K562 (cell line): Measurements from ENCODE around the gene SRPX.

Experiments used
- CTCF ChIP-seq, 3 experiments: IDR thresholded peaks in 2 of 3; conservative IDR thresholded peaks in 1 of 3; 2 replicates each; pipeline ENCODE4 v1.5.1; 2011 to 2012; ENCODE audit warnings: low read length in 3 of 3, mild to moderate bottlenecking in 3 of 3, control low read depth in 2 of 3, improper control_type of control experiment in 1 of 3, inconsistent platforms in 1 of 3, low read depth in 1 of 3, mixed read lengths in 1 of 3, moderate library complexity in 1 of 3; ENCODE audit not compliant: insufficient read depth in 2 of 3
- EGR1 ChIP-seq: fragments of 450-650 bp; conservative IDR thresholded peaks from 2 replicates; pipeline ENCODE4 v1.6.1; 2017; ENCODE audit warnings: mild to moderate bottlenecking
- HBP1 ChIP-seq: fragments of 450-650 bp; formaldehyde crosslinking; IDR thresholded peaks from 2 replicates; pipeline ENCODE4 v1.4.0; 2022; ENCODE audit warnings: missing genetic modification characterization
- MBD1 ChIP-seq: fragments of 250-450 bp; sonication (Bioruptor Pico); IDR thresholded peaks from 2 replicates; pipeline ENCODE4 v1.8.0; 2022; ENCODE audit warnings: inconsistent platforms
- NR2C2 ChIP-seq, 2 experiments: fragments of 200-800 bp in 1 of 2; sonication (Bioruptor generic) in 1 of 2; sonication (generic) in 1 of 2; formaldehyde crosslinking in 1 of 2; IDR thresholded peaks; 2 replicates each; pipeline versions ENCODE4 v1.6.1 to v1.8.0; 2016 to 2022; ENCODE audit warnings: mild to moderate bottlenecking in 1 of 2, missing compliant biosample characterization in 1 of 2, missing genetic modification characterization in 1 of 2, missing genetic modification reagents in 1 of 2
- PHF8 ChIP-seq: fragments of 200-600 bp; sonication (generic); IDR thresholded peaks from 2 replicates; pipeline ENCODE4 v1.6.1; 2012; ENCODE audit warnings: mixed run types, mild to moderate bottlenecking, inconsistent platforms, low read length, moderate library complexity, borderline replicate concordance
- POLR2A ChIP-seq: fragments of 450-650 bp; conservative IDR thresholded peaks from 2 replicates; pipeline ENCODE4 v1.6.1; 2016
- POLR2AphosphoS5 ChIP-seq: IDR thresholded peaks from 2 replicates; pipeline ENCODE4 v1.6.1; 2011; ENCODE audit warnings: mild to moderate bottlenecking, low read depth, low read length, moderate library complexity; ENCODE audit not compliant: control insufficient read depth, insufficient read depth
- SLC30A9 ChIP-seq: fragments of 250-450 bp; sonication (Bioruptor Pico); IDR thresholded peaks from 2 replicates; pipeline ENCODE4 v1.8.0; 2022; ENCODE audit warnings: mild to moderate bottlenecking, moderate library complexity
- TBP ChIP-seq: optimal IDR thresholded peaks from 2 replicates; pipeline ENCODE3; 2011; ENCODE audit warnings: low read depth, low read length, improper control_type of control experiment
- TCF7 ChIP-seq: sonication (generic); IDR thresholded peaks from 2 replicates; pipeline ENCODE4 v1.6.1; 2016; ENCODE audit warnings: antibody characterized with exemption, borderline replicate concordance
- ZNF280B ChIP-seq: fragments of 250-450 bp; sonication (Bioruptor Pico); IDR thresholded peaks from 2 replicates; pipeline ENCODE4 v1.5.1; 2021; ENCODE audit warnings: mild to moderate bottlenecking

- no peak for TF ChIP-seq POLR2A
- TF ChIP-seq CTCF (IDR thresholded peaks at IDR 0.05 in 2 of 3, conservative IDR thresholded peaks at IDR 0.05 in 1 of 3; ENCODE audit: insufficient read depth in 2 of 3, low read depth in 1 of 3, low read length in 3 of 3) = no peak
- TF ChIP-seq PHF8 = no peak
- no peak for TF ChIP-seq POLR2AphosphoS5
- no peak for TF ChIP-seq TBP
- no peak for TF ChIP-seq HBP1 (CRISPR knock-in tag)
- TF ChIP-seq SLC30A9 = no peak
- no peak for TF ChIP-seq MBD1 (CRISPR knock-in tag)
- no peak for TF ChIP-seq EGR1
- TF ChIP-seq NR2C2 (CRISPR knock-in tag; IDR thresholded peaks at IDR 0.05) = no peak
- TF ChIP-seq NR2C2 (tag; IDR thresholded peaks at IDR 0.05) = no peak
- TF ChIP-seq ZNF280B (CRISPR knock-in tag) = no peak
- TF ChIP-seq TCF7 = no peak
Observed at GRCh38 chrX:38181357-38181756, 39.3 kb downstream of the SRPX start.
